T-helper 2 cell treated with Interferon-gamma antibody and Interleukin-4, amounts not matched to agents 100 ng/mL and 5 ng/mL, for 36 hours (primary cell): ENCODE measurements around the gene GUCY2F. TPM values are rescaled to one million over a fixed set of nuclear protein-coding genes. Genes with fewer than 3 reads are reported as not detected.

Experiments used
- intact Hi-C: fragments of 100-400 bp; cut with micrococcal nuclease; formaldehyde crosslinking; loops from one replicate; pipeline ENCODE4 v1.15.1; 2023
- total RNA-seq: library from RNA; stranded (reverse); gene quantifications from 2 replicates; pipeline ENCODE4 v1.2.3, GENCODE V29; 2022

The GUCY2F gene
- not detected in 2 replicates for total RNA-seq

- intact Hi-C loops, result no loop called here
Measured at GRCh38 chrX:109481986-109482385, at the start of gene GUCY2F. TSS of gene GUCY2F (minus strand) at chrX:109482086. CDS start at chrX:109475936, 6,150 bp downstream.

GRCh38 chrX:109519001-109519400 is 37.1 kb upstream of the GUCY2F start:
- intact Hi-C loops, result no loop called here

GRCh38 chrX:109511113-109511512 is 29.2 kb upstream of the GUCY2F start:
- intact Hi-C loops, result no loop called here

GRCh38 chrX:109508915-109509314 is 27.0 kb upstream of the GUCY2F start:
- intact Hi-C loops, result no loop called here

GRCh38 chrX:109501176-109501575 is 19.3 kb upstream of the GUCY2F start:
- intact Hi-C loops, result no loop called here

- intact Hi-C loops, result no loop called here
Measured at GRCh38 chrX:109498434-109498833, 16.5 kb upstream of the GUCY2F start.

GRCh38 chrX:109489174-109489573 is 7.3 kb upstream of the GUCY2F start:
- intact Hi-C loops, result loop anchor here (5.0 kb wide), 1 partner anchor 223 kb away; no protein-coding TSS in a partner anchor

GRCh38 chrX:109487640-109488039 is 5.8 kb upstream of the GUCY2F start:
- intact Hi-C loops, result loop anchor here (1.0 to 5.0 kb wide), 3 partner anchors 145 to 403 kb away; no protein-coding TSS in a partner anchor

- intact Hi-C loops, result loop anchor here (1.0 to 5.0 kb wide), 4 partner anchors 147 to 401 kb away; no protein-coding TSS in a partner anchor
Measured at GRCh38 chrX:109485470-109486340, 3.8 kb upstream of the GUCY2F start.

GRCh38 chrX:109484886-109485285 is 3.0 kb upstream of the GUCY2F start:
- intact Hi-C loops, result loop anchor here (1.0 to 5.0 kb wide), 3 partner anchors 227 to 401 kb away; no protein-coding TSS in a partner anchor

- intact Hi-C loops, result no loop called here
Measured at GRCh38 chrX:109475174-109475891, 6.6 kb downstream of the GUCY2F start.

- intact Hi-C loops, result no loop called here
Measured at GRCh38 chrX:109472939-109473735, 8.7 kb downstream of the GUCY2F start.

GRCh38 chrX:109464231-109464630 is 17.7 kb downstream of the GUCY2F start:
- intact Hi-C loops, result no loop called here

GRCh38 chrX:109463784-109464183 is 18.1 kb downstream of the GUCY2F start:
- intact Hi-C loops, result no loop called here

GRCh38 chrX:109448282-109448938 is 33.5 kb downstream of the GUCY2F start:
- intact Hi-C loops, result no loop called here

GRCh38 chrX:109441266-109441665 is 40.6 kb downstream of the GUCY2F start:
- intact Hi-C loops, result no loop called here

GRCh38 chrX:109440475-109440874 is 41.4 kb downstream of the GUCY2F start:
- intact Hi-C loops, result no loop called here

GRCh38 chrX:109409181-109409580 is 72.7 kb downstream of the GUCY2F start:
- intact Hi-C loops, result no loop called here

- intact Hi-C loops, result no loop called here
Measured at GRCh38 chrX:109403922-109404321, 78.0 kb downstream of the GUCY2F start.

- intact Hi-C loops, result no loop called here
Measured at GRCh38 chrX:109399831-109400230, 82.1 kb downstream of the GUCY2F start.

GRCh38 chrX:109398833-109399232 is 83.1 kb downstream of the GUCY2F start:
- intact Hi-C loops, result no loop called here
